K562 (cell line): Measurements from ENCODE around the gene ERAS. TPM values are rescaled to one million over a fixed set of nuclear protein-coding genes. Genes with fewer than 3 reads are reported as not detected.

Experiments used
- ATAC-seq: fragments of 200-7000 bp; cut with Tn5 transposase; 3 replicates; pipeline ENCODE4 v1.9.1; 2020; ENCODE audit warnings: moderate library complexity
- BruUV-seq: library from RNA; stranded (reverse); fragments of 400-500 nt; replicated peaks from 2 replicates; lab custom pipeline; 2021; lab: Mats Ljungman, UMichigan
- CTCF ChIA-PET: fragments of 300-600 bp; formaldehyde crosslinking; extraction: SDS; loops from one replicate; lab custom pipeline; 2021; ENCODE audit warnings: low intra/inter-chr PET ratio; lab: Yijun Ruan, JAX
- POLR2A ChIA-PET: fragments of 300-600, 350-650 bp; sonication (Branson Sonifier 250); formaldehyde crosslinking; extraction: SDS; loops from one replicate; lab custom pipeline; 2021; ENCODE audit warnings: antibody characterized with exemption, inconsistent platforms; lab: Yijun Ruan, JAX
- DNase-seq, 4 experiments: peaks; one replicate each; pipeline versions ENCODE4 v3.0.0 to v3.0.0-alpha.2; 2011 to 2018; ENCODE audit warnings: low spot score in 3 of 4, mixed read lengths in 3 of 4; ENCODE audit errors: extremely low read depth in 1 of 4
- FAIRE-seq: peaks from 2 replicates; lab custom pipeline; 2011; peaks lifted over from hg19 to GRCh38; lab: Jason Lieb, UNC
- H2AFZ ChIP-seq: 2 replicates; pipeline ENCODE4 v1.6.0; 2011; ENCODE audit warnings: low read depth, low read length, control low read depth, inconsistent platforms
- H3K27ac ChIP-seq: fragments of 200-600 bp; 3 replicates; pipeline ENCODE4 v1.8.0; 2011; ENCODE audit warnings: low read depth, mild to moderate bottlenecking, control low read depth, inconsistent platforms, low read length, moderate library complexity, mixed read lengths; ENCODE audit errors: extremely low read depth
- H3K27me3 ChIP-seq, 2 experiments: fragments of 300-600 bp in 1 of 2; 2 replicates in 1 of 2; 3 replicates in 1 of 2; pipeline versions ENCODE4 v1.6.0 to v1.8.0; 2011; ENCODE audit warnings: inconsistent platforms in 2 of 2, low read length in 2 of 2, mild to moderate bottlenecking in 1 of 2, mixed read lengths in 1 of 2, moderate library complexity in 1 of 2; ENCODE audit not compliant: control insufficient read depth in 2 of 2, insufficient read depth in 2 of 2
- H3K36me3 ChIP-seq: fragments of 300-600 bp; 3 replicates; pipeline ENCODE4 v1.8.0; 2011; ENCODE audit warnings: mild to moderate bottlenecking, low read length, inconsistent platforms; ENCODE audit not compliant: control insufficient read depth, insufficient read depth
- H3K4me1 ChIP-seq, 2 experiments: fragments of 200-600 bp in 1 of 2; replicated peaks in 1 of 2; 2 replicates in 1 of 2; 3 replicates in 1 of 2; pipeline versions ENCODE4 v1.5.1 to v1.8.0; 2011; ENCODE audit warnings: inconsistent platforms in 2 of 2, low read length in 2 of 2, mild to moderate bottlenecking in 1 of 2, mixed read lengths in 1 of 2, moderate library complexity in 1 of 2; ENCODE audit not compliant: control insufficient read depth in 2 of 2, insufficient read depth in 2 of 2
- H3K4me2 ChIP-seq: 2 replicates; pipeline ENCODE4 v1.6.1; 2011; ENCODE audit warnings: low read length, control low read depth, inconsistent platforms, mixed read lengths; ENCODE audit not compliant: insufficient read depth
- H3K4me3 ChIP-seq: fragments of 200-600 bp; sonication (generic), shearing (Covaris generic); 2 replicates; pipeline ENCODE4 v1.5.1; 2016; ENCODE audit warnings: control low read depth, inconsistent platforms
- H3K79me2 ChIP-seq: fragments of 200-600 bp; 3 replicates; pipeline ENCODE4 v1.8.0; 2011; ENCODE audit warnings: low read length, inconsistent platforms; ENCODE audit not compliant: control insufficient read depth, insufficient read depth
- H3K9ac ChIP-seq, 2 experiments: 2 replicates each; pipeline versions ENCODE4 v1.6.0 to v1.6.1; 2011; ENCODE audit warnings: low read depth in 2 of 2, low read length in 2 of 2, control low read depth in 1 of 2, inconsistent platforms in 1 of 2, mild to moderate bottlenecking in 1 of 2, mixed read lengths in 1 of 2; ENCODE audit not compliant: insufficient read depth in 1 of 2
- H3K9me1 ChIP-seq: one replicate; pipeline ENCODE4 v1.6.0; 2011; ENCODE audit warnings: inconsistent platforms, mild to moderate bottlenecking, low read length, moderate library complexity; ENCODE audit not compliant: control insufficient read depth, insufficient read depth
- H3K9me3 ChIP-seq: replicated peaks from 2 replicates; pipeline ENCODE4 v1.5.1; 2011; ENCODE audit warnings: low read depth, low read length, inconsistent platforms; ENCODE audit not compliant: control insufficient read depth, insufficient read depth
- H4K20me1 ChIP-seq: replicated peaks from 2 replicates; pipeline ENCODE4 v1.6.1; 2011; ENCODE audit warnings: low read length, inconsistent platforms, mixed read lengths; ENCODE audit not compliant: control insufficient read depth, insufficient read depth
- IFI16 ChIP-seq: fragments of 250-450 bp; sonication (Bioruptor Pico); IDR thresholded peaks from 2 replicates; pipeline ENCODE4 v2.1.2; 2022; ENCODE audit warnings: mild to moderate bottlenecking, inconsistent platforms
- LCOR ChIP-seq: sonication (generic); formaldehyde crosslinking; IDR thresholded peaks from 2 replicates; pipeline ENCODE4 v1.8.0; 2022; ENCODE audit warnings: mild to moderate bottlenecking, missing genetic modification reagents
- NCOA2 ChIP-seq, 2 experiments: fragments of 450-650 bp; IDR thresholded peaks; 2 replicates each; pipeline ENCODE4 v1.6.1; 2018; ENCODE audit warnings: mild to moderate bottlenecking in 2 of 2, moderate library complexity in 1 of 2; ENCODE audit not compliant: partially characterized antibody in 2 of 2
- PTBP1 ChIP-seq: fragments of 200-400 bp; formaldehyde crosslinking; IDR thresholded peaks from 2 replicates; pipeline ENCODE4 v1.6.1; 2017; ENCODE audit warnings: low read depth, low read length
- SIRT6 ChIP-seq: IDR thresholded peaks from one replicate; pipeline ENCODE4 v1.6.1; 2012; ENCODE audit warnings: low read depth, mild to moderate bottlenecking, control low read depth, inconsistent platforms, low read length, moderate library complexity
- ZBTB17 ChIP-seq: fragments of 450-650 bp; formaldehyde crosslinking; IDR thresholded peaks from 2 replicates; pipeline ENCODE4 v1.4.0; 2020; ENCODE audit warnings: mild to moderate bottlenecking
- ZEB2 ChIP-seq: fragments of 450-650 bp; IDR thresholded peaks from 2 replicates; pipeline ENCODE4 v1.6.1; 2016
- ZNF696 ChIP-seq: fragments of 250-450 bp; sonication (Bioruptor Pico); conservative IDR thresholded peaks from 2 replicates; pipeline ENCODE4 v1.4.0; 2020; ENCODE audit warnings: mild to moderate bottlenecking, moderate library complexity
- ZNF77 ChIP-seq: fragments of 250-450 bp; sonication (Bioruptor Pico); IDR thresholded peaks from 2 replicates; pipeline ENCODE4 v1.5.0; 2020
- WGBS: fragments of 100-300 bp; shearing (Covaris generic); methylation state at CpG from one replicate; pipeline ENCODE4 v1.1.6; 2016; ENCODE audit warnings: low coverage, mixed read lengths; ENCODE audit not compliant: insufficient coverage; ENCODE audit errors: missing lambda C conversion rate; 5-methylcytosine and 5-hydroxymethylcytosine counted together
- in situ Hi-C: fragments of 300-500 bp; cut with MboI; formaldehyde crosslinking; loops from 4 replicates; pipeline ENCODE4 v1.15.0; 2018; ENCODE audit warnings: inconsistent platforms, mixed read lengths
- intact Hi-C: fragments of 100-400 bp; cut with micrococcal nuclease; formaldehyde crosslinking; loops from 2 replicates; pipeline ENCODE4 v1.14.2; 2022
- polyA plus RNA-seq, 8 experiments: library from polyadenylated mRNA; depleted of rRNA in 4 of 8; stranded (reverse) in 5 of 8; unstranded in 3 of 8; fragments of >200 nt; fragmentation: Nextera tagmentation in 2 of 8; fragmentation: Illumina TruSeq in 1 of 8; extraction: Ambion mirVana in 2 of 8; extraction: Trizol in 1 of 8; gene quantifications; 2 replicates each; pipeline versions ENCODE4 v1.2.1 to v1.2.3, GENCODE V29; 2011 to 2014; ENCODE audit warnings: inconsistent platforms in 1 of 8, missing spikeins in 1 of 8
- total RNA-seq, 7 experiments: library from RNA; depleted of rRNA in 6 of 7; stranded (reverse); fragments of >200 nt in 6 of 7; fragmentation: Illumina TruSeq in 2 of 7; extraction: Trizol in 2 of 7; gene quantifications; 2 replicates each; pipeline versions ENCODE4 v1.2.1 to v1.2.3, GENCODE V29; 2011 to 2021; ENCODE audit warnings: low replicate concordance in 1 of 7
- TF ChIP-seq, protein P1 (sequence below): sonication (generic); formaldehyde crosslinking; IDR thresholded peaks from 2 replicates; pipeline ENCODE4 v1.8.1; 2022; ENCODE audit warnings: missing genetic modification reagents

ERAS gene
- total and polyA plus RNA-seq, 9 of the 15 experiments (the other 6 are each of a cell fraction or from before 2014, with no cell fraction given): 0.07 to 0.12 TPM; not detected in 7

DNA sequence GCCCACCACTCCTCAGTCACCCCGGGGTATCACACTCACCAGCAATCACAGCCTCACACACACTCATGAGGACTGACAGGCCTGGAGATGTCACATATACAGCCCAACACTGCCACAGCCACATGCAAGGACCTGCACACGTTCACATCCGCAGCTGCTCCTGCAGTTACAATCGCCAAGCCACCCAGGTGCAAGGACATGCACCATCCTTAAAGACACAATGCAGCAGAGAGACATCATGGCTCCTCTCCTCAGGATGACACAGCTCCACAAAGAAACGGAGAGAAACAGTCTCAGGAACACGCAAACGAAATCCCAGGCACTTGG, 8.0 kb downstream of the ERAS start:
- H3K4me3 ChIP-seq: no peak overlapping the region
- FAIRE-seq: no peak
- no peak for ATAC-seq
- no peaks in the 10 kb centered on the region for H3K9me1 ChIP-seq
- H2AFZ ChIP-seq: no peak overlapping the region
- no peaks in the 10 kb centered on the region for H4K20me1 ChIP-seq
- intact Hi-C loops (no loop called here), in situ Hi-C loops (no loop called here)
- H3K9me3 ChIP-seq: no peaks in the 10 kb centered on the region
- CTCF ChIA-PET: no interaction called here
- H3K27me3 ChIP-seq: no peaks in the 10 kb centered on the region
- H3K9ac ChIP-seq: no peak overlapping the region
- H3K36me3 ChIP-seq: no peaks in the 10 kb centered on the region
- no peak for DNase-seq
- H3K4me1 ChIP-seq: peaks cover 0 to 18% of the 10 kb centered on the region in 2 experiments; a peak in 2 of 5 replicates
- H3K4me2 ChIP-seq: no peak overlapping the region
- no TSS peak for BruUV-seq
- H3K79me2 ChIP-seq: no peaks in the 10 kb centered on the region
- TF ChIP-seq ZNF696 (CRISPR knock-in tag) (no peak), IFI16 (CRISPR knock-in tag) (no peak), PTBP1 (no peak), ZNF77 (CRISPR knock-in tag) (no peak), LCOR (CRISPR knock-in tag) (no peak), NCOA2 (IDR thresholded peaks at IDR 0.05; ENCODE audit: partially characterized antibody in 2 of 2) (no peak), ZEB2 (no peak), ZBTB17 (CRISPR knock-in tag) (no peak), SIRT6 (no peak)
- TF ChIP-seq, protein P1, sequence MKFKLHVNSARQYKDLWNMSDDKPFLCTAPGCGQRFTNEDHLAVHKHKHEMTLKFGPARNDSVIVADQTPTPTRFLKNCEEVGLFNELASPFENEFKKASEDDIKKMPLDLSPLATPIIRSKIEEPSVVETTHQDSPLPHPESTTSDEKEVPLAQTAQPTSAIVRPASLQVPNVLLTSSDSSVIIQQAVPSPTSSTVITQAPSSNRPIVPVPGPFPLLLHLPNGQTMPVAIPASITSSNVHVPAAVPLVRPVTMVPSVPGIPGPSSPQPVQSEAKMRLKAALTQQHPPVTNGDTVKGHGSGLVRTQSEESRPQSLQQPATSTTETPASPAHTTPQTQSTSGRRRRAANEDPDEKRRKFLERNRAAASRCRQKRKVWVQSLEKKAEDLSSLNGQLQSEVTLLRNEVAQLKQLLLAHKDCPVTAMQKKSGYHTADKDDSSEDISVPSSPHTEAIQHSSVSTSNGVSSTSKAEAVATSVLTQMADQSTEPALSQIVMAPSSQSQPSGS (CRISPR knock-in tag): no peak
- no peak overlapping the region for H3K27ac ChIP-seq
- POLR2A ChIA-PET: interaction anchor here (0.5 to 0.6 kb wide), 2 partner anchors 138 to 265 kb away, joined by 3 read pairs; partner anchors contain the start of gene KCND1
- WGBS: 33% methylated on average over 1 of the region's 7 CpGs
